Testis (tissue), 3 donors: ENCODE results near the gene RTN4RL1. TPM values are rescaled to one million over a fixed set of nuclear protein-coding genes. Genes with fewer than 3 reads are reported as not detected.

Source experiments
- DNase-seq: peaks from one replicate; pipeline ENCODE4 v3.0.0-alpha.2; 2019
- H3K27ac ChIP-seq, 2 donors: fragments of 200-600 bp; sonication (generic); one replicate each; pipeline ENCODE4 v1.5.1; 2019
- H3K27me3 ChIP-seq: fragments of 200-600 bp; sonication (generic); one replicate; pipeline ENCODE4 v1.5.1; 2019
- H3K36me3 ChIP-seq: fragments of 200-600 bp; sonication (generic); one replicate; pipeline ENCODE4 v1.5.1; 2017; ENCODE audit warnings: low read depth; ENCODE audit errors: missing control alignments
- H3K4me1 ChIP-seq: fragments of 200-600 bp; sonication (generic); one replicate; pipeline ENCODE4 v1.5.1; 2019
- H3K4me3 ChIP-seq, 2 donors: fragments of 200-600 bp; sonication (generic); one replicate each; pipeline ENCODE4 v1.5.1; 2017 to 2019
- H3K9me3 ChIP-seq: fragments of 200-600 bp; sonication (generic); one replicate; pipeline ENCODE4 v1.5.1; 2017
- CTCF ChIP-seq, 3 experiments: fragments of 450-650 bp in 2 of 3; fragments of 200-600 bp in 1 of 3; sonication (generic) in 1 of 3; IDR thresholded peaks; one replicate each; pipeline ENCODE4 v1.5.1; 2016 to 2019; ENCODE audit warnings: antibody characterized with exemption in 3 of 3, mild to moderate bottlenecking in 2 of 3, moderate library complexity in 1 of 3
- POLR2A ChIP-seq: fragments of 450-650 bp; IDR thresholded peaks from one replicate; pipeline ENCODE4 v1.6.1; 2017; ENCODE audit warnings: antibody characterized with exemption, mild to moderate bottlenecking, moderate library complexity
- WGBS, 2 donors: methylation state at CpG; one replicate each; pipeline ENCODE4 v1.1.5; 2018; 5-methylcytosine and 5-hydroxymethylcytosine counted together
- intact Hi-C: fragments of 100-400 bp; cut with DNase I; formaldehyde crosslinking; loops from one replicate; pipeline ENCODE4 v1.15.1; 2023; ENCODE audit warnings: low total_unique reads
- polyA plus RNA-seq: library from polyadenylated mRNA; stranded (reverse); fragments of 350-450 nt; fragmentation: Illumina TruSeq; extraction: RNeasy Lipid Tissue Mini Kit (QIAGEN cat#74804); gene quantifications from one replicate; pipeline ENCODE4 v1.2.3, GENCODE V29; 2014; ENCODE audit warnings: low read depth, low replicate concordance; ENCODE audit not compliant: insufficient read depth
- total RNA-seq, 2 donors: library from RNA; depleted of rRNA; stranded (reverse); fragments of >200 nt; gene quantifications; one replicate each; pipeline ENCODE4 v1.2.3, GENCODE V29; 2016

The RTN4RL1 gene
- total and polyA plus RNA-seq, 3 donors from 2014 or later: 1.7 to 1.8 (median 1.8) TPM

DNA sequence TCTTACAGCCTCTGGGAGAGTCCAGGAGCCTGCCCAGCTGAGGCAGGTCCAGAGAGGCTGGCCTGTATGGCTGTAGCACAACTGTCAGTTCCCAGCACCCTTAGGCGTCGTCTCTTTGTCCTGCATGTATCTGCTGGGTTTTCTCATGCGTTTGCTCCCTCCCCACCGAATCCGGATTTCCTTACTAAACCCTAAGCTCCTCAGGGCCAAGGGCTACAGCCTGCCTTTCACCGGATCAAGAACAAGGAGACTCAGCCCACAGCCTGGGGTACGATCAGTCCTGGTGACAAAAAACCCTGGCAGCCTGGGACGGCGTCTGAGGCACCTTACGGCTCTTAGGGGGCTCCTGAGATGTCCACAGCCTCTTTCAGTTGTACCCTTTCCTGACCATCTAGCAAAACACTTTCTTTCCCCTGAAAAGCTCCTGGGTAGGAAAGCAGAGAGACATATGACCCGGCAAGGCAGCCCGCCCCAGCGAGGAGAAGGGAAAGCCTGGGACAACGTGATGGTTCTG is 42.0 kb upstream of the RTN4RL1 start:
- H3K27me3 ChIP-seq: no peaks in the 10 kb centered on the region
- WGBS, 2 donors: 55 to 61% methylated on average over 14 of the region's 14 CpGs
- peak overlapping the region; percentile 71 to 78 for H3K27ac ChIP-seq
- H3K9me3 ChIP-seq: no peaks in the 10 kb centered on the region
- no peak for DNase-seq
- peaks cover 71% of the 10 kb centered on the region for H3K4me1 ChIP-seq
- no peak for TF ChIP-seq POLR2A
- TF ChIP-seq CTCF (IDR thresholded peaks at IDR 0.05): no peak
- H3K36me3 ChIP-seq: no peaks in the 10 kb centered on the region
- H3K4me3 ChIP-seq: no peak overlapping the region
- intact Hi-C loops: no loop called here

DNA sequence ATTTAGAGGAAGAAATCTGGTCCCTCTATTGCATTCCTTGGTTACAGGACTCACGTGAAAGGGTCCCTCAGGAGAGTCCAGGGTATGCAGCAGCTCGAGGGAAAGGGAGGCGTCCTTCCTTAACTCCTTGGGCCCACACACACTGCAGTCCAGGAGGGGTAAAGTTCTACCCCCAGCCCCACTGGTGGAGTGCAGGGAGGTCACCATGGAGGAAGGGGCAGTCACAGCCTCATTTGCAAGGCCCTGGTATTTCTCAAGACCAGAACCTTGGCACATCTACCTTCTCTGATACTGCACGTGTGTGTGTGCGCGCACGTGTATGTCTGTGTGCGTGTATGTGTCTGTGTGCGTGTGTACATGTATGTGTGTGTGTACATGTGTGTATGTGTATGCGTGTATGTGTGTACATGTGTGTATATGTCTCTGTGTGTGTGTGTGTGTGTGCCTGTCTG is 40.8 kb upstream of the RTN4RL1 start:
- H3K4me1 ChIP-seq: peaks cover 68% of the 10 kb centered on the region
- TF ChIP-seq POLR2A (no peak), CTCF (IDR thresholded peaks at IDR 0.05) (no peak)
- no peak for DNase-seq
- peak overlapping the region; percentile 51 to 78 for H3K27ac ChIP-seq
- 57 to 62% methylated on average over 6 to 10 of the region's 10 CpGs for WGBS, 2 donors
- no peaks in the 10 kb centered on the region for H3K36me3 ChIP-seq
- H3K27me3 ChIP-seq: no peaks in the 10 kb centered on the region
- no peaks in the 10 kb centered on the region for H3K9me3 ChIP-seq
- intact Hi-C loops: no loop called here
- H3K4me3 ChIP-seq: no peak overlapping the region

DNA sequence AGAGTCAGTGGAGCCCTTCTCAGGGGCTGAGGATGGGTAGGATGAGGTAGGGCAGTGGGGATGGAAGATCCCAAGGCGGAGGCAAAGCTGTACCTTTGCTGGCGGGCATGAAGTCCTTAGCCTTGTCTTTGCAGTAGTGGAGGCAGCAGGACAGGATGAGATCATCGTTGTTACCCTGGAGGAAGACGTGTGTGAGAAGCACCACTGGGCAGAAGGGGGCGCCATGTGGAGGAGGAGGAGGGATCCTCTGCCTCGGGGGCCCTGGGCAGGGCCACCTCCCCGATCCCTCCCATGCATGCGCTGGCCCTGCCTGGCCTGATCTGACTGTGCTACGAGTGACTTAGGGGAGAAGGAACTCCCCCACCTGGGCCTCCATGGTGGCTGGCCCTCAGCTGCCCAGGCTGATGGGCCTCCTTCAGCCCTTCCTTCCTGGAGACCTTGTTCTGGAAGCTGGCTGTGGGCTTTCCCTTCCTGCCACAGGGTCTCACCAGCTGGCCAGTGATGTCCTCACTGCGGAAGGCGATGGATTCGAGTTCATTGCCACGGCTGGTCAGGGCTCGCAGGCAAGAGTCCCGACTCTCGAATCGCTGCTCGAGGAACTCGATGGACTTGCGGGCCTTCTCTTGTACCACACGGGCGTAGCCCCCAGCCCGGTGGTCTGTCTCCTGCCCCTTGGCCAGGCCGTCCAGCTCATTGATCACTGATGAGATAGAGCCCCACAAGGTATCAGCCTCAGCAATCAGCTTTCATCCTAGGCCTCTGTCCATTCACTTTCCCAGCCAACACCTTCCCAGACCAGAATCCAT is 40.0 kb upstream of the RTN4RL1 start:
- H3K27me3 ChIP-seq: no peaks in the 10 kb centered on the region
- peaks cover 69% of the 10 kb centered on the region for H3K4me1 ChIP-seq
- no peak overlapping the region for H3K4me3 ChIP-seq
- intact Hi-C loops: no loop called here
- H3K27ac ChIP-seq: peak overlapping the region; percentile 52 to 92
- TF ChIP-seq POLR2A: no peak
- TF ChIP-seq CTCF (IDR thresholded peaks at IDR 0.05): peak in 1 of 3 experiments; percentile 13
- no peaks in the 10 kb centered on the region for H3K9me3 ChIP-seq
- 79 to 87% methylated on average over 20 to 22 of the region's 24 CpGs for WGBS, 2 donors
- no peak for DNase-seq
- no peaks in the 10 kb centered on the region for H3K36me3 ChIP-seq

GRCh38 chr17:2064520-2064971 is 39.4 kb upstream of the RTN4RL1 start:
- DNase-seq: no peak
- TF ChIP-seq POLR2A: no peak
- no peak for TF ChIP-seq CTCF (IDR thresholded peaks at IDR 0.05)
- Histone ChIP-seq H3K4me3 (no peak overlapping the region), H3K4me1 (peaks cover 75% of the 10 kb centered on the region), H3K9me3 (no peaks in the 10 kb centered on the region), H3K36me3 (no peaks in the 10 kb centered on the region), H3K27ac (peak overlapping the region; percentile 52 to 92), H3K27me3 (no peaks in the 10 kb centered on the region)
- 90% methylated on average over 6 of the region's 6 CpGs; no CpG with 5 or more reads in 1 of the 2 donors for WGBS, 2 donors
- intact Hi-C loops: no loop called here
